A549 (cell line): Measurements from ENCODE around the gene SBNO2. TPM values are rescaled to one million over a fixed set of nuclear protein-coding genes. Genes with fewer than 3 reads are reported as not detected.

Experiments used
- ATAC-seq, 2 experiments: fragments of 200-7000 bp in 1 of 2; fragments of >200 bp in 1 of 2; cut with Nextera tagmentation in 1 of 2; cut with Tn5 transposase in 1 of 2; 3 replicates each; pipeline versions ENCODE4 v1.8.0 to v1.9.1; 2018 to 2020; ENCODE audit warnings: mild to moderate bottlenecking in 1 of 2, moderate library complexity in 1 of 2
- CTCF ChIA-PET: fragments of 300-600 bp; sonication (Branson Sonifier 250); formaldehyde crosslinking; extraction: SDS; loops from one replicate; lab custom pipeline; 2021; ENCODE audit warnings: antibody characterized with exemption, inconsistent platforms; lab: Yijun Ruan, JAX
- POLR2A ChIA-PET: fragments of 350-600 bp; formaldehyde crosslinking; extraction: SDS; loops from one replicate; lab custom pipeline; 2021; ENCODE audit warnings: antibody characterized with exemption, inconsistent platforms; lab: Yijun Ruan, JAX
- DNase-seq, 2 experiments: peaks; one replicate each; pipeline versions ENCODE4 v3.0.0 to v3.0.0-alpha.2; 2011 to 2016; ENCODE audit warnings: low read depth in 1 of 2, low spot score in 1 of 2
- FAIRE-seq: peaks from 2 replicates; lab custom pipeline; 2011; peaks lifted over from hg19 to GRCh38; lab: Jason Lieb, UNC
- H3K27ac ChIP-seq, 2 experiments: fragments of >200 bp; sonication (Bioruptor Twin); formaldehyde crosslinking; 3 replicates each; pipeline ENCODE4 v1.5.1; 2016 to 2017
- H3K4me1 ChIP-seq: fragments of >200 bp; sonication (Bioruptor Twin); formaldehyde crosslinking; 3 replicates; pipeline ENCODE4 v1.6.1; 2016
- H3K4me2 ChIP-seq: fragments of >200 bp; sonication (Bioruptor Twin); formaldehyde crosslinking; 3 replicates; pipeline ENCODE4 v1.6.1; 2016
- H3K4me3 ChIP-seq: fragments of >200 bp; sonication (Bioruptor Twin); formaldehyde crosslinking; 3 replicates; pipeline ENCODE4 v1.5.1; 2016
- H3K9me3 ChIP-seq: fragments of >200 bp; sonication (Bioruptor Twin); formaldehyde crosslinking; 3 replicates; pipeline ENCODE4 v1.6.1; 2016
- ATOH8 ChIP-seq: fragments of 250-450 bp; sonication (Bioruptor Pico); IDR thresholded peaks from 2 replicates; pipeline ENCODE4 v1.5.0; 2020; ENCODE audit warnings: low read depth, mild to moderate bottlenecking, moderate library complexity
- CBX8 ChIP-seq: fragments of 200-600 bp; sonication (generic); IDR thresholded peaks from 2 replicates; pipeline ENCODE4 v1.6.1; 2016
- CEBPB ChIP-seq, 2 experiments: fragments of >200 bp in 1 of 2; sonication (Bioruptor Twin) in 1 of 2; formaldehyde crosslinking in 1 of 2; IDR thresholded peaks; 2 replicates each; pipeline ENCODE4 v1.6.1; 2012 to 2016
- CHD2 ChIP-seq: fragments of 150-350 bp; IDR thresholded peaks from 2 replicates; pipeline ENCODE4 v1.6.1; 2014; ENCODE audit warnings: low read length; ENCODE audit not compliant: partially characterized antibody
- CHD4 ChIP-seq: fragments of 200-600 bp; sonication (generic); IDR thresholded peaks from 2 replicates; pipeline ENCODE4 v1.6.1; 2016; ENCODE audit warnings: antibody characterized with exemption, mild to moderate bottlenecking, borderline replicate concordance
- E2F6 ChIP-seq: IDR thresholded peaks from 2 replicates; pipeline ENCODE4 v1.6.1; 2012; ENCODE audit warnings: low read depth, borderline replicate concordance
- EP300 ChIP-seq, 2 experiments: fragments of >200 bp; sonication (Bioruptor Twin); formaldehyde crosslinking; IDR thresholded peaks; 2 replicates in 1 of 2; 3 replicates in 1 of 2; pipeline ENCODE4 v1.6.1; 2016 to 2017
- ESRRA ChIP-seq: fragments of 150-350 bp; IDR thresholded peaks from 2 replicates; pipeline ENCODE4 v1.6.1; 2014; ENCODE audit warnings: mild to moderate bottlenecking, low read length, borderline replicate concordance
- FOSL2 ChIP-seq, 2 experiments: fragments of 450-650 bp in 1 of 2; fragments of >200 bp in 1 of 2; sonication (Bioruptor Twin) in 1 of 2; formaldehyde crosslinking; IDR thresholded peaks; 2 replicates each; pipeline versions ENCODE4 v1.5.0 to v1.6.1; 2016 to 2020; ENCODE audit warnings: mild to moderate bottlenecking in 1 of 2, moderate library complexity in 1 of 2
- FOXS1 ChIP-seq: fragments of 250-450 bp; sonication (Bioruptor Pico); IDR thresholded peaks from 2 replicates; pipeline ENCODE4 v1.5.0; 2020; ENCODE audit warnings: mild to moderate bottlenecking, moderate library complexity
- GATA3 ChIP-seq: IDR thresholded peaks from 2 replicates; pipeline ENCODE4 v1.6.1; 2012; ENCODE audit warnings: borderline replicate concordance
- HDAC2 ChIP-seq: fragments of 200-600 bp; sonication (generic); IDR thresholded peaks from 2 replicates; pipeline ENCODE4 v1.6.1; 2016
- HMGXB4 ChIP-seq: fragments of 250-450 bp; sonication (Bioruptor Pico); IDR thresholded peaks from 2 replicates; pipeline ENCODE4 v1.5.0; 2021; ENCODE audit warnings: mild to moderate bottlenecking, moderate library complexity, borderline replicate concordance
- JUN ChIP-seq, 2 experiments: fragments of >200 bp; sonication (Bioruptor Twin); formaldehyde crosslinking; IDR thresholded peaks; 2 replicates in 1 of 2; 3 replicates in 1 of 2; pipeline ENCODE4 v1.6.1; 2016 to 2017
- JUNB ChIP-seq: fragments of >200 bp; sonication (Bioruptor Twin); formaldehyde crosslinking; IDR thresholded peaks from 2 replicates; pipeline ENCODE4 v1.6.1; 2016
- KDM1A ChIP-seq: fragments of 200-600 bp; sonication (generic); IDR thresholded peaks from 2 replicates; pipeline ENCODE4 v1.6.1; 2016; ENCODE audit warnings: low read depth, mild to moderate bottlenecking
- MAZ ChIP-seq: fragments of 150-350 bp; IDR thresholded peaks from 2 replicates; pipeline ENCODE4 v1.6.1; 2014; ENCODE audit warnings: antibody characterized with exemption, low read depth, low read length, borderline replicate concordance
- NPAS2 ChIP-seq: fragments of 250-450 bp; sonication (Bioruptor Pico); IDR thresholded peaks from 2 replicates; pipeline ENCODE4 v1.8.0; 2022; ENCODE audit warnings: mild to moderate bottlenecking, moderate library complexity, borderline replicate concordance
- NR3C1 ChIP-seq: fragments of >200 bp; sonication (Bioruptor Twin); formaldehyde crosslinking; IDR thresholded peaks from 3 replicates; pipeline ENCODE4 v1.6.1; 2017
- POLR2AphosphoS2 ChIP-seq: conservative IDR thresholded peaks from 2 replicates; pipeline ENCODE4 v1.6.1; 2012; ENCODE audit warnings: low read length, improper control_type of control experiment, inconsistent platforms
- RAD21 ChIP-seq, 2 experiments: fragments of >200 bp in 1 of 2; sonication (Bioruptor Twin) in 1 of 2; formaldehyde crosslinking in 1 of 2; IDR thresholded peaks in 1 of 2; conservative IDR thresholded peaks in 1 of 2; 2 replicates in 1 of 2; 3 replicates in 1 of 2; pipeline ENCODE4 v1.6.1; 2012 to 2018; ENCODE audit warnings: inconsistent platforms in 1 of 2
- RARB ChIP-seq: fragments of 250-450 bp; sonication (Bioruptor Pico); IDR thresholded peaks from 2 replicates; pipeline ENCODE4 v1.8.0; 2021; ENCODE audit warnings: mild to moderate bottlenecking, moderate library complexity
- RCOR1 ChIP-seq: fragments of 150-350 bp; IDR thresholded peaks from 2 replicates; pipeline ENCODE4 v1.6.1; 2014; ENCODE audit warnings: antibody characterized with exemption, low read length, low read depth
- RFX5 ChIP-seq: fragments of 450-650 bp; IDR thresholded peaks from 2 replicates; pipeline ENCODE4 v1.7.1; 2014; ENCODE audit warnings: antibody characterized with exemption, mild to moderate bottlenecking, moderate library complexity
- RNF2 ChIP-seq: fragments of 200-600 bp; sonication (generic); IDR thresholded peaks from 2 replicates; pipeline ENCODE4 v1.6.1; 2016; ENCODE audit warnings: low read depth, mild to moderate bottlenecking, antibody characterized with exemption, moderate library complexity, borderline replicate concordance
- SREBF2 ChIP-seq: fragments of 450-650 bp; IDR thresholded peaks from 2 replicates; pipeline ENCODE4 v1.6.1; 2014; ENCODE audit warnings: mild to moderate bottlenecking, moderate library complexity
- ZC3H11A ChIP-seq: fragments of 450-650 bp; IDR thresholded peaks from 2 replicates; pipeline ENCODE4 v1.6.1; 2014; ENCODE audit warnings: antibody characterized with exemption, mild to moderate bottlenecking
- WGBS: methylation state at CpG from one replicate; pipeline ENCODE4 v1.1.6; 2017; ENCODE audit errors: missing lambda C conversion rate; 5-methylcytosine and 5-hydroxymethylcytosine counted together
- polyA plus RNA-seq, 4 experiments: library from polyadenylated mRNA; depleted of rRNA in 3 of 4; stranded (reverse); fragments of >200 nt; fragmentation: RNase III in 1 of 4; extraction: RNeasy Plus Mini Kit Qiagen cat#74134 plus additional on column Dnase treatment in 1 of 4; gene quantifications; 2 replicates in 3 of 4; 3 replicates in 1 of 4; pipeline ENCODE4 v1.2.3, GENCODE V29; 2011 to 2017
- TF ChIP-seq, protein P1 (sequence below): fragments of 150-350 bp; IDR thresholded peaks from 2 replicates; pipeline ENCODE4 v1.6.1; 2014; ENCODE audit warnings: low read depth, mild to moderate bottlenecking, low read length
- TF ChIP-seq, protein P2 (sequence below): fragments of >200 bp; sonication (Bioruptor Twin); formaldehyde crosslinking; IDR thresholded peaks from 3 replicates; pipeline ENCODE4 v1.6.1; 2016
- TF ChIP-seq, protein P3 (sequence below): IDR thresholded peaks from 2 replicates; pipeline ENCODE4 v1.6.1; 2012
- TF ChIP-seq, protein P4 (sequence below): fragments of 450-650 bp; IDR thresholded peaks from 2 replicates; pipeline ENCODE4 v1.6.1; 2014; ENCODE audit warnings: antibody characterized with exemption

Gene SBNO2
- polyA plus RNA-seq, 2 of the 4 experiments (the other 2 are of a cell fraction) = 6.8 to 27.0 TPM

- ATAC-seq (peak; percentile 82 to 89), DNase-seq (peak; percentile 81 to 92), FAIRE-seq (peak; percentile 13)
- Histone ChIP-seq H3K4me3 (no peak overlapping the region), H3K4me2 (peak overlapping the region; percentile 83), H3K4me1 (peaks cover 68% of the 10 kb centered on the region), H3K9me3 (no peaks in the 10 kb centered on the region), H3K27ac (peak overlapping the region; percentile 100)
- CTCF ChIA-PET = interaction anchor here (1.7 to 3.3 kb wide), 2 partner anchors 11 to 70 kb away, joined by 10 to 15 read pairs; no protein-coding TSS in a partner anchor
- POLR2A ChIA-PET = no interaction called here
- 8% methylated on average over 9 of the region's 19 CpGs for WGBS
- TF ChIP-seq RCOR1 = no peak
- TF ChIP-seq CBX8 = no peak
- TF ChIP-seq, protein P1, sequence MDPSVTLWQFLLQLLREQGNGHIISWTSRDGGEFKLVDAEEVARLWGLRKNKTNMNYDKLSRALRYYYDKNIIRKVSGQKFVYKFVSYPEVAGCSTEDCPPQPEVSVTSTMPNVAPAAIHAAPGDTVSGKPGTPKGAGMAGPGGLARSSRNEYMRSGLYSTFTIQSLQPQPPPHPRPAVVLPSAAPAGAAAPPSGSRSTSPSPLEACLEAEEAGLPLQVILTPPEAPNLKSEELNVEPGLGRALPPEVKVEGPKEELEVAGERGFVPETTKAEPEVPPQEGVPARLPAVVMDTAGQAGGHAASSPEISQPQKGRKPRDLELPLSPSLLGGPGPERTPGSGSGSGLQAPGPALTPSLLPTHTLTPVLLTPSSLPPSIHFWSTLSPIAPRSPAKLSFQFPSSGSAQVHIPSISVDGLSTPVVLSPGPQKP = no peak
- TF ChIP-seq RARB (CRISPR knock-in tag) = 0 out of 2 replicates have a peak, but pooled peaks have one; percentile 56
- peak; percentile 44 to 67; a peak in 1 of 5 replicates for TF ChIP-seq EP300 (IDR thresholded peaks at IDR 0.05)
- TF ChIP-seq ZC3H11A = no peak
- TF ChIP-seq E2F6 = no peak
- TF ChIP-seq RFX5 = no peak
- no peak for TF ChIP-seq RAD21 (conservative IDR thresholded peaks at IDR 0.05 in 1 of 2, IDR thresholded peaks at IDR 0.05 in 1 of 2)
- TF ChIP-seq HMGXB4 (CRISPR knock-in tag) = no peak
- TF ChIP-seq GATA3 = peak; percentile 75; the same call in 1 of the 2 replicates
- TF ChIP-seq KDM1A = no peak
- no peak for TF ChIP-seq MAZ
- no peak for TF ChIP-seq ESRRA
- TF ChIP-seq SREBF2 = no peak
- no peak for TF ChIP-seq HDAC2
- TF ChIP-seq RNF2 = no peak
- peak; percentile 62 for TF ChIP-seq JUNB
- TF ChIP-seq NPAS2 (CRISPR knock-in tag) = no peak
- peak; percentile 59 for TF ChIP-seq FOSL2 (IDR thresholded peaks at IDR 0.05)
- peak; percentile 94 for TF ChIP-seq FOSL2 (CRISPR knock-in tag; IDR thresholded peaks at IDR 0.05)
- no peak for TF ChIP-seq FOXS1 (CRISPR knock-in tag)
- TF ChIP-seq, protein P2, sequence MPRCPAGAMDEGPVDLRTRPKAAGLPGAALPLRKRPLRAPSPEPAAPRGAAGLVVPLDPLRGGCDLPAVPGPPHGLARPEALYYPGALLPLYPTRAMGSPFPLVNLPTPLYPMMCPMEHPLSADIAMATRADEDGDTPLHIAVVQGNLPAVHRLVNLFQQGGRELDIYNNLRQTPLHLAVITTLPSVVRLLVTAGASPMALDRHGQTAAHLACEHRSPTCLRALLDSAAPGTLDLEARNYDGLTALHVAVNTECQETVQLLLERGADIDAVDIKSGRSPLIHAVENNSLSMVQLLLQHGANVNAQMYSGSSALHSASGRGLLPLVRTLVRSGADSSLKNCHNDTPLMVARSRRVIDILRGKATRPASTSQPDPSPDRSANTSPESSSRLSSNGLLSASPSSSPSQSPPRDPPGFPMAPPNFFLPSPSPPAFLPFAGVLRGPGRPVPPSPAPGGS = no peak
- TF ChIP-seq ATOH8 (CRISPR knock-in tag) = peak; percentile 87
- no peak for TF ChIP-seq NR3C1
- no peak for TF ChIP-seq CHD2
- TF ChIP-seq, protein P3, sequence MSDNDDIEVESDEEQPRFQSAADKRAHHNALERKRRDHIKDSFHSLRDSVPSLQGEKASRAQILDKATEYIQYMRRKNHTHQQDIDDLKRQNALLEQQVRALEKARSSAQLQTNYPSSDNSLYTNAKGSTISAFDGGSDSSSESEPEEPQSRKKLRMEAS = peak; percentile 67
- no peak for TF ChIP-seq POLR2AphosphoS2
- no peak for TF ChIP-seq CHD4
- no peak for TF ChIP-seq CEBPB (IDR thresholded peaks at IDR 0.05)
- peak in 1 of 2 experiments; percentile 69; a peak in 2 of 5 replicates for TF ChIP-seq JUN (IDR thresholded peaks at IDR 0.05)
- TF ChIP-seq, protein P4, sequence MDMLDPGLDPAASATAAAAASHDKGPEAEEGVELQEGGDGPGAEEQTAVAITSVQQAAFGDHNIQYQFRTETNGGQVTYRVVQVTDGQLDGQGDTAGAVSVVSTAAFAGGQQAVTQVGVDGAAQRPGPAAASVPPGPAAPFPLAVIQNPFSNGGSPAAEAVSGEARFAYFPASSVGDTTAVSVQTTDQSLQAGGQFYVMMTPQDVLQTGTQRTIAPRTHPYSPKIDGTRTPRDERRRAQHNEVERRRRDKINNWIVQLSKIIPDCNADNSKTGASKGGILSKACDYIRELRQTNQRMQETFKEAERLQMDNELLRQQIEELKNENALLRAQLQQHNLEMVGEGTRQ = no peak
Observed at GRCh38 chr19:1183543-1184172, 9.6 kb upstream of the SBNO2 start.
